RWPE1 (cell line): ENCODE data around the gene SCYL3.

Experiments used
- CTCF ChIA-PET: fragments of 350-600 bp; sonication (Branson Sonifier 250); formaldehyde crosslinking; extraction: SDS; loops from one replicate; lab custom pipeline; 2021; lab: Yijun Ruan, JAX
- POLR2A ChIA-PET: fragments of 400-600 bp; formaldehyde crosslinking; extraction: SDS; loops from one replicate; lab custom pipeline; 2020; ENCODE audit warnings: antibody characterized with exemption; ENCODE audit not compliant: low non-redundant PET; lab: Yijun Ruan, JAX
- DNase-seq: peaks from one replicate; pipeline ENCODE4 v3.0.0; 2012; ENCODE audit warnings: low spot score
- H3K27ac ChIP-seq: fragments of 450-650 bp; 2 replicates; pipeline ENCODE4 v1.5.1; 2017
- TF ChIP-seq, protein P1 (sequence below): fragments of 450-650 bp; conservative IDR thresholded peaks from 2 replicates; pipeline ENCODE4 v1.5.1; 2017; ENCODE audit warnings: low read depth, mild to moderate bottlenecking

SCYL3 gene

DNA sequence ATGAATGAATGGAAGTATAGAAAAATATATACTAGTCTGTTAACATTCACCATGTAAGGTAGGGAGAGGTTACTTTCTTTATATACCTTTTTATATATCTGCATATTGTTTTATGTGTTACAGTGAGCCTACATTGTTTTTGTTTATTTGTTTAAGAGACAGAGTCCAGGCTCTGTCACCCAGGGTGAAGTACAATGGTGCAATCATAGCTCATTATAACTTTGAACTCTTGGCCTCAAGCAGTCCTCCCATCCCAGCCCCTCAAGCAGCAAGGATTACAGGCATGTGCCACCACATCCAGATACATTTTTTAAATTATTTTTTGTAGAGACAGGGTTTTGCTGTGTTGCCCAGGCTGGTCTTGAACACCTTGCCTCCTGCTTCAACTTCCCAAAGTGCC, 7.4 kb upstream of the SCYL3 start:
- no peak for DNase-seq
- H3K27ac ChIP-seq = no peak overlapping the region
- CTCF ChIA-PET = no interaction called here
- POLR2A ChIA-PET = no interaction called here
- TF ChIP-seq, protein P1, sequence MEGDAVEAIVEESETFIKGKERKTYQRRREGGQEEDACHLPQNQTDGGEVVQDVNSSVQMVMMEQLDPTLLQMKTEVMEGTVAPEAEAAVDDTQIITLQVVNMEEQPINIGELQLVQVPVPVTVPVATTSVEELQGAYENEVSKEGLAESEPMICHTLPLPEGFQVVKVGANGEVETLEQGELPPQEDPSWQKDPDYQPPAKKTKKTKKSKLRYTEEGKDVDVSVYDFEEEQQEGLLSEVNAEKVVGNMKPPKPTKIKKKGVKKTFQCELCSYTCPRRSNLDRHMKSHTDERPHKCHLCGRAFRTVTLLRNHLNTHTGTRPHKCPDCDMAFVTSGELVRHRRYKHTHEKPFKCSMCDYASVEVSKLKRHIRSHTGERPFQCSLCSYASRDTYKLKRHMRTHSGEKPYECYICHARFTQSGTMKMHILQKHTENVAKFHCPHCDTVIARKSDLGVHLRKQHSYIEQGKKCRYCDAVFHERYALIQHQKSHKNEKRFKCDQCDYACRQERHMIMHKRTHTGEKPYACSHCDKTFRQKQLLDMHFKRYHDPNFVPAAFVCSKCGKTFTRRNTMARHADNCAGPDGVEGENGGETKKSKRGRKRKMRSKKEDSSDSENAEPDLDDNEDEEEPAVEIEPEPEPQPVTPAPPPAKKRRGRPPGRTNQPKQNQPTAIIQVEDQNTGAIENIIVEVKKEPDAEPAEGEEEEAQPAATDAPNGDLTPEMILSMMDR = no peak

DNA sequence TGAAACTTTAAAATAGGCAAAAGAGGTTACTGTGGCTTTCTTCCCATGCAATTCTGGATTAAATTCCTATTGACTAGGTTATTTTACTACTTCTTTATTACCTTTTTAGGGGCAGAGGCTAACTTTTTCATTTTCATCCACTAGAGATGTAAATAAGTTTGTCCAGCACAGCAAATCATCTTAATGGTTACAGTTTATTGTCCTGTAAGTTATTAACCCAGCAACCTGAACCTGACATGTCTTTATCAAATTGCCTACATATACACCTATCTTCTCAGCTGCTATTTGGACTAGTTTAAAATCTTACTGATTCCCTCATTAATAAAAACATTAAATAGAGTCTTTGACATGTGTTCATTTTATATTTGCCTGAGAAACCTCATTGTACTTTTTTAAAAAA, 6.9 kb upstream of the SCYL3 start:
- no peak overlapping the region for H3K27ac ChIP-seq
- POLR2A ChIA-PET = no interaction called here
- no peak for DNase-seq
- TF ChIP-seq, protein P1 = no peak
- CTCF ChIA-PET = no interaction called here

DNA sequence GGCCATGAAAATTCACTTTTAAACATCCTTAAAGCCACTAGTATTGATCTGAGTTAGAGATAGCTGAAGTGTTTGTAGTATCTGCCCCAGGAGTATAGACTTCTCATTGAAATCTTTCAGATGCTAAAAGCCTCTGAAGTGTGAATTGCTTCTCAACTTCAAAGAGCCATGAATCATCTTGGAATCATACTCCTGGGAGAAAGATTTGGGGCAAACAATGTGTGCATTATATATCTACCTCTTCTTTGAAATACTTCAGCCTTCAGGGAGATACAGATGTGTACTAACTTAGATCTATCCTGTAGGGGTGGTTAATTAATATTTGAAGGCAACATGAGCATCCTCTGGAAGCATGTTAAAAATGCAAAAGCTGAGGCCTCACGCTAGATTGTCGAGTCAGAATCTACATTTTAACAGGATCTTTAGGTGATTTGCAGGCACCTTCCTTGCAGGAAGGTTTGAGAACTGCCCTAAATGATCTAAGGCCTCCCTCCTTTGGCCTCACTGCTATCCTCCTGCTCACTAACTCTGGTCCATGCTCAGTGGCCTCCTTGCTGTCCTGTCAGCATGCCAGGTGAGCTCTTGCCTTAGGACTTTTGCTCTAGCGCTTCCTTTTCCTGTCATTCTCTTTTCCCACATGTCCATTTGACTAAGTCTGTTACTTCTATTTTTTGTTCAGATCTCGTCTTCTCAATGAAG, 6.0 kb upstream of the SCYL3 start:
- no peak overlapping the region for H3K27ac ChIP-seq
- TF ChIP-seq, protein P1 = no peak
- CTCF ChIA-PET = no interaction called here
- no peak for DNase-seq
- POLR2A ChIA-PET = no interaction called here

- TF ChIP-seq, protein P1 = no peak
- DNase-seq = no peak
- no peak overlapping the region for H3K27ac ChIP-seq
- CTCF ChIA-PET = interaction anchor here (0.6 kb wide), 2 partner anchors 40 to 1045 kb away, joined by 3 to 4 read pairs; no protein-coding TSS in a partner anchor
- POLR2A ChIA-PET = no interaction called here
These were observed 2.3 kb upstream of the SCYL3 start for GRCh38 chr1:169896013-169896412.

GRCh38 chr1:169894424-169895145, 889 bp upstream of the SCYL3 start:
- POLR2A ChIA-PET = interaction anchor here (0.6 kb wide), 1 partner anchor 1277 kb away, joined by 3 read pairs; no protein-coding TSS in a partner anchor
- CTCF ChIA-PET = interaction anchor here (0.7 to 0.8 kb wide), 2 partner anchors 21 to 346 kb away, joined by 3 read pairs; no protein-coding TSS in a partner anchor
- H3K27ac ChIP-seq = peak overlapping the region; percentile 89
- DNase-seq = no peak
- TF ChIP-seq, protein P1 = no peak

DNA sequence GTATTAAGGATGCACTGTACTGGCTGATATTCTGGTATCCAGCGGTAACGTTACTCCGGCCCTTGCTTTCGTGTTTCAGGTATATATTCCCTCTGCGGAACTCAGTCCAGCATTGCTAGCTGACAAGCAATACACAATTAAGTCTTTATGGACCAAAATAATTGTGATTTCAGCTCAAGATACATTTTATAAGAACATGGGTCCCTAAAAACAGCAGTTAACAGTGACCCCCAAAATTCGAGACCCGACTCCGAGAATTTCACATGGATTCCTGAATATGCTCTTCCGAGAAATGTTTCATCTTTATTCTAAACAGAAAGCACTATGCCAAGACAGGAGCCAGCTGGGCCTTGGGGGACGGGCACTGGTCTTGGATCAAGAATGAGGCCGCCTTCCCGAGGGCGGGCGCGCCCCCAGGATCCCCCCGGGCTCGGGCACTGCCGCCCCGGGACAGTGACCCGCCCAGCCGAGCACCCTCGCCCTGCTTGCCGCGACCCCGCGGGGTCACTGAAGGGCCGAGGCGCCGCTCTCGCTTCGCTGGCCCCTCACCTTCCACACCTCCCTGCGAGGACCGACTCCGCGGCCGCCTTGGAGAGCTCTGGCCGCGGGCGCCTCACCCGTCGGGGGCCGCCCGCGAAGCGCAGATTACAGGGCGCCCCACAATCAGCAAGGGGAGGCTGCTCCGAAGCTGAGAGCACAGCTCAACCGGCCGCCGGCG, 610 bp downstream of the SCYL3 start:
- POLR2A ChIA-PET = no interaction called here
- CTCF ChIA-PET = no interaction called here
- peak; percentile 26 for DNase-seq

More for the DNA sequence above, 610 bp downstream of the SCYL3 start:
- H3K27ac ChIP-seq = peak overlapping the region; percentile 89
- TF ChIP-seq, protein P1 = no peak
